GM18909 (cell line): ENCODE data around the gene POP4.
"Not testable (repeated sequence)": the region's sequence is repeated elsewhere in the genome, so short reads cannot be mapped to it uniquely, and the experiment has no call there.

Experiments used
- ATAC-seq: cut with Tn5 transposase; IDR thresholded peaks from one replicate; pipeline ENCODE4 v1.9.1; 2021; ENCODE audit warnings: mild to moderate bottlenecking; ENCODE audit not compliant: unreplicated experiment, poor library complexity

The POP4 gene

GRCh38 chr19:29605653-29606419 is at the start of gene POP4:
POP4 (plus strand) TSS chr19:29606283; CDS start chr19:29606319, 36 bp downstream.
- ATAC-seq: peak; percentile 74

- ATAC-seq: not testable (repeated sequence)
Measured at GRCh38 chr19:29559110-29559509, 47.0 kb upstream of the POP4 start.

- ATAC-seq: no peak
Measured at GRCh38 chr19:29559743-29560142, 46.3 kb upstream of the POP4 start.

- ATAC-seq: no peak
Measured at GRCh38 chr19:29560313-29561075, 45.6 kb upstream of the POP4 start.

GRCh38 chr19:29561601-29562000 is 44.5 kb upstream of the POP4 start:
- no peak for ATAC-seq

- no peak for ATAC-seq
Measured at GRCh38 chr19:29562299-29563297, 43.5 kb upstream of the POP4 start.

- no peak for ATAC-seq
Measured at GRCh38 chr19:29563486-29564101, 42.5 kb upstream of the POP4 start.

- ATAC-seq: no peak
Measured at GRCh38 chr19:29564574-29565005, 41.5 kb upstream of the POP4 start.

GRCh38 chr19:29565171-29565570 is 40.9 kb upstream of the POP4 start:
- no peak for ATAC-seq

GRCh38 chr19:29566496-29567054 is 39.5 kb upstream of the POP4 start:
- no peak for ATAC-seq

- ATAC-seq: no peak
Measured at GRCh38 chr19:29567366-29567915, 38.6 kb upstream of the POP4 start.

- ATAC-seq: no peak
Measured at GRCh38 chr19:29568036-29569025, 37.8 kb upstream of the POP4 start.

- no peak for ATAC-seq
Measured at GRCh38 chr19:29569038-29569911, 36.8 kb upstream of the POP4 start.

GRCh38 chr19:29571181-29571580 is 34.9 kb upstream of the POP4 start:
- no peak for ATAC-seq

GRCh38 chr19:29573486-29573885 is 32.6 kb upstream of the POP4 start:
- ATAC-seq: no peak

- no peak for ATAC-seq
Measured at GRCh38 chr19:29574510-29574909, 31.6 kb upstream of the POP4 start.

GRCh38 chr19:29576046-29576606 is 30.0 kb upstream of the POP4 start:
- no peak for ATAC-seq
